SW 1271 (cell line): Measurements from ENCODE around the gene HIVEP3.
"Not testable (repeated sequence)": the region's sequence is repeated elsewhere in the genome, so short reads cannot be mapped to it uniquely, and the experiment has no call there.

Experiments used
- DNase-seq, 2 experiments: peaks; one replicate each; lab custom pipeline; 2025; lab: John Stamatoyannopoulos, UW

The HIVEP3 gene

DNA sequence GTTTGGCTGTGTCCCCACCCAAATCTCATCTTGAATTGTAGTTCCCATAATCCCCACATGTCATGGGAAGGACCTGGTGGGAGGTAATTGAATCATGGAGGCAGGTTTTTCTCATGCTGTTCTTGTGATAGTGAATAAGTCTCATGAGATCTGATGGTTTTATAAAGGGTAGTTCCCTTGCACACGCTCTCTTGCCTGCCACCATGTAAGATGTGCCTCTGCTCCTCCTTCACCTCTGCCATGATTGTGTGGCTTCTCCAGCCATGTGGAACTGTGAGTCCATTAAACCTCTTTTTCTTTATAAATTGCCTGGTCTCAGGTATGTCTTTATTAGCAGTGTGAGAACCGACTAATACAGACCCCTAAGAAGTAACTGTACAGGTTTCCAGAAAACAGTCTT lies 2.5 kb upstream of the HIVEP3 start:
- not testable (repeated sequence) for DNase-seq

DNA sequence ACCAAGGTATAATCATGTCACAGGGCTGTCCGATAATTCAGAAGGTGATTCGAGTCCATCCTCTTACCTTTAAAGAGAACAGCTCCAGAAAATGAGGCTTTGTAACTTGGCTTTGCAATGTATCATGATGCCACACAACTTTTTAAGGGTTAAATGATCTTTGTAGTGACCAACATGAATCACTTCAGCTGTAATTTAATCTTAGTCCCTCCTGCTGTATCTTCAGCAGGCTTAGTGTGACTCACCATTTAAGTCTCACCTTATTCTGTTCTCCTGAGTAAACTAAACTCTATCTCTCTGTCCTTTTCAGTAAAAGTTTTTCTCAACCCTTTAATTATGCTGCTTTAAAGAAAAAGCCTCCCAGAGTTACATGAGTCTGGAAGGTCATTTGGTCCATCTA lies 1.9 kb upstream of the HIVEP3 start:
- peak in 1 of 2 experiments; percentile 38 for DNase-seq

DNA sequence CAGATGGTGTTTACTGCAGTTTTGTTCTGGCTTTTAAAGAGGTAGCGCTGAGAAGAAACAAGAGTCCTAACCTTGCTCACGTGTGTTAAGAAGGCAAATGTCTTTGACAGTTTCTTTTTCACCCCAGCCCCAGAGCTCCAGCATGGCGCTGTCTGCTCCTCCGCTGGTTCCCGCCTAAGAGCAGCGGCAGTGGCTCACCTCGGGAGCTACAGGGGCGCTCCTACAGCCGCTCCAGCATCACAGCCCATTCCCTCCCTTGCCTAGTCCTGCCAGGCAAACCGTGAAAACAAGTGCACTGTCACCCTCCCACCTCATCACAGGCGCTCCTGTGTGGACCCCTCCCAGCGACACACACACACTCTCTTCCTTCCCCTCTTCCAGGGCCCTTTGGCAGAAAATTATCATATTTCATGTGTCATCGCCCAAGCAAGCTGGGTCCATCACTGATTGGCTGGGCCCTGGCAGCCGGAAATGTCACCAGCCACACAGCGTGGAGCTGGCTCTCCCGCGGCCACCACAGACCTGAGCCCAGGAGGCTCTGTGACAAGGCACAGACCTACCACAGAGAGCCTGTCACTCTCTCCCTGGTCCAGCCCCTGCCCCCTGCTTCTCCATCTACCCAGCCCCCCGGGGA lies 1.2 kb upstream of the HIVEP3 start:
- no peak for DNase-seq

DNA sequence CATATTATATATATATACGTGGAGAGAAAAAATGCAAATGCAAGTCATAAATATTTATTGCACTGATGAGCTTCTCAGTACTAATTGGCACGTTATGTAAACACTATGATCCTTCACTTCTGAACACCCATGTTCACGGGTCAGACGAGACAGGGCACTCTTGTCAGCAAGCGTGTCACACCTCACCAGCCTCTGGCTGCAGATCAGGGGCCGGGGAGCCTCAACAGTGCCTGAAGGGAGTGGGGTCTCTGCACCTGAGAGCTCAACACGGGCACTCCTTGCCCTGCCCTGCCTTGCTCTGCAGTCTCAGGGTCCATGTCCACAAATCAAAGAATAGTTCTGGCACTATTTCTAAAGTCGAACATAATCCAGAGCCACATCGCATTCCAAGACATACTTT lies 409 bp upstream of the HIVEP3 start:
- DNase-seq = no peak

DNA sequence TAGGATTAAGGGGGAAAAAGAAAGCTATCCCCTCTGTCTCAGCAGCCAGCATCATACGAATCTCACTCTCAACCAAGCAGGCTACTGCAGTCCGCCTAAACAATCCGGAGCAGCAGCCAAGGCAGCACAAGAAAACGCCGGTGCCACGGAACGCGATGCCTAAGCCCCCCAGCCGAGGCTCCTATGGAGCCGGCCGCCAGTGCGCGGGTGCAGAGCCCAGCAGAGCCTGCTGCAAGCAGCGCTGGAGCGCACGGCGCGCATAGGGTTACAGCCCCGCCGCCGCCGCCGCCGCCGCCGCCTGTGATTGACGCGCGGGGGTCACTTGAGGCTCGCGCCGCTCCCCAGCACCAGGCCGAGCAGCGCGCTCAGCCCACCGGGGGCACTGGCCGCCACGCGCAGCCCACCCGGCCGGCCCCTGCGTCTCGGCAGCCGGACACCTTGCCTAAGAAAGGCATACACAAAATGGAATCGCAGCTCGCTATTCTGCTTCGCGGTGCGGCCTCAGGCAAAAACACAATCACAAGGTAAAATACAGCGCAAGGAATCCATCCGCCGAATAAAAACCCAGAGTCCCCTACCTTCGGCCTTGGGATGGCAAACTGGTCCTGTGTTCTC lies 780 bp downstream of the HIVEP3 start:
- DNase-seq = peak in 1 of 2 experiments; percentile 8

DNA sequence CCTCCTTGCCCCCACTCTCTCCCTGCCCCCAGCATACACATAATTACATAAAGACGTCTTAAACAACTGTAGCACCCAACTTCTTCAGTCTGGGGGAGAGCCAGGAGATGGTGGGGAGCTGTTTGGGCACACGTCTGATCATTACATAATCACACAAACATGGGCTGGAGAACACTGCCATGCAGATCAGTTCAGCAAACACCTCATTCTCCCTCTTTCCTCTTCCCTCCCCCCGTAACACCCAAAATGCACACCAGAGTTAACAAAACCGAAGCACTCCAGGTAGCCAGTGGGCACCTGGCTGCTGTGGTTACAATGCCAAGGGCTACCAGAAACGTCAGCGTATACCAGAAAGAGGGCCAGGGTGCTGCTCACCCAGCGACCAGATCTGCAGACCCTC lies 1.6 kb downstream of the HIVEP3 start:
- DNase-seq = no peak

DNA sequence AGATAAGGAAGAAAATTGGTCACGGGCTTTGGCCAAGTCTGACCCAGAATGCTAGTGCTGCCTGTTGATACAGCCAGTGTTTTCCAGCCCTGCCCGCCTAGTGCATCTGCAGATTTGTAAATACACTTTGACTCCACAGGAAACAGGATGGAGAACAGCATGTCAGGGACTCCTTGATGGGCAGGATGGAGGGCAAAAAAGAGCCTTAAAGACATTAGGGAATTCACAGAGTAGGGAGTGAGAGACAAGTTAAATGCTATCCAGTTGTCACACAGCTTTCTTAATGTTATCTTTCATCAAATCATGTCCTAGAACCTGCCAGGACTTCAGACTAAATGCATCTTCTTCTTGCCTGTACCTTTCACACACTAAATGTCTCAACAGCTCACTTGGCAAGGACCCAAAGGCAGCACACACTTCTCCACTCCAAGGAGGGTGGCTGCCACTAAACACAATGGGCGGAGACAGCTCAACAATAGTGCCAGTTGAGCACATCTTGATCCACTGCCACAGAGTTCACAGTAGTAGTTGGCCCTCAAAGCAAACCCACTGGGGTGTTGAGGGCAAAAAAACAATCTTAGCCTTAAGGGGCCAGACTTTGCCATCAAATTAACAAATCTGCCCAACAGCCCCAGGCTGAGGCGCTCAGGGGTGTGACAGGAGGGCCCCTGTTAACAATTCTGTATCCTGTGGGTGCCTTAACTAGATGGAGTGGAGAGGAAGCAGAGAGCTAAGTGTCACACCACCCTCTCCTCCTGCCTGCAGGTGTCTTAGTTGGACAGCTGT lies 2.7 kb downstream of the HIVEP3 start:
- DNase-seq = no peak

DNA sequence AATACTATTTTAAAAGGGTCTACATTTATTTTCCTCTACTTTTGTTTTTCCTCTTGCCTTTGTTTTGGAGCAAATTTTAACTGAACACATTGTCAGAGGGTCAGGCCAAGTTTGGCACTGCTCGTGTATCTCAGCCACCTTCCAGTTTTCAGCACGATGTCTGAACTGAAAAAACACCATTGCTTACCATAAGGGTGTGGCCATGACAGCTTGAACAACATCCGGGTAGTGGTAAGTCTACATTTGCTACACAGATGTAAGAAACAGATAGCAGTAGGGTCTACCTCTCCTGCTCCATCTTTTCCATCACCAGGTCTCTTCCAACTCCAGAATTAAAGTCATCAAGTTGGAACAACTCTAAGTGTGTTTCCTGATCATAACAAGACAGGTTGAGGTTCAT lies 4.2 kb downstream of the HIVEP3 start:
- DNase-seq = no peak

DNA sequence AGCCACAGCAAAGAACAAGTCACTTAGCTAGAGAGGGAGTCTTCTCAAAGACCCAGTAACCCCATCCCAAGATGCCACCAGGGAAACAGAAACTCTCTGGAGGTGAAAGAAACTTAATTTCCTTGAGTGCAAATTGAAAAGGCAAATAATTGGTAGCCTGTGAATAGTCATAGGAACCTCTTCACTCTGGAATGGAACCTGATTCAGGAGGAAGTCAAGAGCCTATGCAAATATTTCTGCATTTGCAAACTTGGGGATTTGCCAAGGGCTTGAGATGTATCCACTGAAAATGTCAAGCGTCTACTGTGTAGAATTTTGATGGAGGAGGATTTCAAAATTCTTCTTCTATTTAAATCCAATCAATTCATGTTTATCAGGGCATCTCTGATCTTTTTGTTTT lies 5.7 kb downstream of the HIVEP3 start:
- DNase-seq = no peak

DNA sequence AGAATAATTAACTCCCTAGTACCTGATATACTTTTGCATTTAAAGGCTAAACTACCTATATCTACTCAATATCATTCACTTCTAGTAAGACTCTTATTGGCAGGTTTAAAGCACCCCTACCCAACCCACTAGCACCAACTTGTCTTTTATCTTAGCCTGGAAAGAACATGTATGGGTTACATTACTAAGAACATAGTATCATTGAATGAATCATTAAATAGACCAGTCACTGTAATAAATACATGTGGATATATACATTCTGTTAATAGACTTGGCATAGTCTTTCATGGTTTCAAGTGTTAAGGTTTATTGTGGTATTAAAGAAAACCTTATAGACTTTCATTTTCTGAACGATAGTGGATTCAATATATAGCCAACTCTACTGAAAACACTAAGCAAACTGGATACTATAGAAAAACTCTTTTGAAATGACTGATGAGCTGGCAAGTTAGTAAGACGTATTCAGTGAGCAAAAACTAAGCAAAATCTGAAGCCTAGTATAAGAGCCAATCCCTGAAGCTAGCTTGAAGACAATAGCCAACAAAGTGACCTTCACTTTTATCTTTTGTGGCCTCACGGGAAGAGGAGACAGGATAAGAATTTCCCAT lies 10.3 kb downstream of the HIVEP3 start:
- no peak for DNase-seq

DNA sequence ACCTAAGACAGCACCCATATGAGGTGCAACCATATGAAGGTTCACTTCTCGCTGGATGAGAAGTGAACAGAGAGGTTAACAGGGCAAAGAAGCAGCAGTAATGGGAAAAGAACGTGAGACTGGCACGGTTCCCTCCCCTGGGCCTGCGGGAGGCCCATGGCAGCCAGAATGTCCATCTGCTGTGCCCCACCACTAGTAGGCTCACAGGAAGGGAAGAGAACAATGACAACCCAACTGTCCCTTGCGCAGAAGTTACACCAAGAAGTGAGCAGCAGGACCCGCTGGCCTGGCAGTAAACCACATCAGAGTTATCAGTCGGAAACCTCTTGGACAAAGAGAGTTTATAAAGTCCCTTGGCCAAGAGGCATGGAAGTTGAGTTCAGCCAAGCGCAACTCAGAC lies 11.3 kb downstream of the HIVEP3 start:
- no peak for DNase-seq

DNA sequence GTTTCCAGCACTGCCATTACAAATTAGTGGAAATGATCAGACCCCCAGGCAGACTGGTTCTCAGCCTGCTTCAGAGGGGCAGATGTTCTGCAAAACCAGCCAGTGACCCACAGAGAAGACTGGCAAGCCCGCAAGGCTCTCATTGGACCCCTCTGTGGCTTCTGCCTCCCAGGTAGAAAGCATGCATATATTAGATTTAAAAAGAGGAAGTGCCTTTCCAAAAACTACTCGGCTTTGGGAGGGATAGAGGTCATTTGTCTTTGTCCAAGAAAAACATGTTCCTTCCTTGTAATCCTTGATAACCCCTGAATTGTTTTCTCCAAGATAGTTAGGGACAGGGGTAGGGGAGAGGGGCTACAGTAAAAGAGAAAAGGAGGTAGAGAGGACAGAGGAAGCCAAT lies 11.8 kb downstream of the HIVEP3 start:
- no peak for DNase-seq

DNA sequence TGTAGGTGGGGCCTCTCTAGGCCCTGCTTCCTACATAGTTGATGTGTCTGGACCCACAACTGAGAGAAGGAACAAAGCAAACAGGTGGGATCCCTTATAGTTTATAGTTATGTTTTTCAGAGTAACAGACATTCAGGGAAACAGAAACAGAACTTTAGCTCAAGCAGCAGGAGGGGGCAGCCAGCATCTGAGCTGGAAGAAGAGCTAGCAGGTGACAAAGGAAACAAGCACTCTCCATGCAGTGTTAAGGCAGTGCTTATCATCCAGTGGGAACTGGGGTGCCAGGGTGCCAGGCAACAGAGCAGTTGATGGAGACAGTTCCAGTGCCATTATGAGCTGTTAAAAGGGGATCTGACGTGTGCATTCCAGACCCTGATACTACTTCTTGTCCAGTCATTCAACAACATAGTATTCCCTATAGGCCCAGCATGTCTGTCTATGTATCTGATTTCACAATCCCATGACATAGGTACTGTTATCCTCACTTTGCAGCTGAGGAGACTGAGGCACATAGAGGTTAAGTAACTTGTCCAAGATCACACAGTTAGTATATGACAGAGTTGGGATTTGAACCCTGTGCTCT lies 13.5 kb downstream of the HIVEP3 start:
- no peak for DNase-seq

DNA sequence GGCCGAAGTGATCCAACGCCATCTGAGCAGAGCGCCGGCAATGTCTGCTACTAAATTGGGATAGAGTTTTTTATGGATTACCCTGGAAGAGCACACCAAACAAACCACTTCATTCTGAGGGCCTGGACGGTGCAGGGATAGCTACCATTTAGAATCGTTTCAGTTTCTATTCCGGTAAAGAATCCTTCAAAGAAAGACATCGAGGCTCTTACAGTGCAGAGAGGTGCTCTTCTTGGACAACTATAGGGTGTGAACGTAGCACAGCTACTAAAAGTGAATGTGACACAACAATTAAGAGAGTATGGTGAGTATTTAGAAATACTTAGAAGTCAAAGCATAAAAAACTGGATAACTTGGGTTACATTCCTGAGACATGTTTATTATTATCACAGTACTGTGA lies 16.1 kb downstream of the HIVEP3 start:
- no peak for DNase-seq

DNA sequence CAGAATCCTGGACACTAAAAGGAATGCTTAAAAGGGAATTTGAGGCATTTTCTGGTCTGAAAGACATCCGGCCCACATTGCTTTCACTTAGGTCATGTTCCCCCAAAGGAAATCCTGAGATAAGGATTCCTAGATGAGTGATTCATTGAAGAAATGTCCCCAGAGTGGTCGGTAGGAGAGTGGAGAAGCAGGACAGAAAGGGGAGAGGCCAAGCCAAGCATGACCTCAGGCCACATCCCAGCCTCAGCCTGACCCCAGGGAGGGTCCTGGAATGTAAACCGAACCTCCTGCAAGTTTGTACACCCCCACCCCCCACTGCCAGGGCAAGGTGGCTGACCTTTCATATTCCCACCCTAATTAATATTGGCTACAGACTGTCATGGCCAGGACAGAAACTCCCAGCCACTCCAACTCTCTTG lies 16.6 kb downstream of the HIVEP3 start:
- peak; percentile 46 to 74 for DNase-seq

DNA sequence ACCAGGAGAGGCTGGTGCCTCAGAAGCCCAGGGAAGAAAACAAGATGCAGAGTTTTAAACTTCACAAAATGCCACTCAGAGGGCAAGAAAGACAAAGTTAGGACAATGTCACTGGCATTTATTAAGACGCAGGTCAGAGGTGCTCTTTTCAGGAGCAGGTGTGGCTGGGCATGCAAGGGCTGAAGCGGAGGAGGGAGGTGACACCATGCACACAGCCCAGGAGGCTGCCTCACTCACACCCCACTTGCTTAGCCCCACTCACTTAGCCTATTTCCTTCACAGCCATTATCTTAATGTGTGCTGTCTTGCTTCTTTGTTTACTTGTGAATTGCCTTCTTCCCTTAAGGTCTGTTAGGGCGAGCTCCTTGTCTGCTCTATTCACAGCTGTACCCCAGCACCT lies 17.2 kb downstream of the HIVEP3 start:
- DNase-seq = peak in 1 of 2 experiments; percentile 34

DNA sequence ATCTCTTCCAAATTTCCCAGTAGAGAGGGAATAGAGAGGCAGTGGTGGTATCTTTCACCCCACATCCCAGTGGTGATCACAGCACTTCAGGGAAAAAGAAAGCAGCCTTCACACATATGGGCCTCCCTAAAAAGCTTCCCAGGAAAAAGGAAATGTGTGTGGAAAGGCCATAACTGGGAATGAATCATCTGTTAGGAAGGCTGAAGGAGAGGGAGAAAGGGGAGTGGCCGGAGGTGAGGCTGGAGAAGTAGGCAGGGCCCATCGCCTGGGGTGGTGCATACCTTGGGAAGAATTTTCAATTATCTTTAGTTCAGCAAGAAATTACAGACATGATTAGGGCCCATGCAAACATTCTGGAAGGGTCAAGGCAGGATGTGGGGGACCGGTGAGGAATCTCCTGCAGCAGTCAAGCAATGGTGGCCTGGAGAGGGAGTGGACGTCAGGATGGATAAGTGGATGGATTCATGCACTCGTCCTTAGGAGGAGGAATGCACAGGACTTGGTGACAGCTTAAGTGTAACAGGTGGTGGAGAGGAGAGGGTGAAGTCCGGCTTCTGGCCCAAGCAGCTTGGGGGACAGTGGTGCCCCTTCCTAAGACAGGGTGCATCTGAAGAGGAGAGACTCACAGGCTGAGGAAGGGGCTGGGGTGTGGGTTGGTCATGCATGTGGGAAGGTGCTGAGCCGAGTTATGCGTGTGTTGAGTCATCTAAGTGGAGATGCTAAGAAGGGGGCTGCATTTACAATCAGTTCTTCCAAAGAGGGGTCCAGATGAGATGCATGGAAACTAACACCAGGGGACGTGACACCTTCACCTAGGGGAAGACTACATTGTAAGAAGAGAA lies 17.9 kb downstream of the HIVEP3 start:
- peak; percentile 30 to 80 for DNase-seq

DNA sequence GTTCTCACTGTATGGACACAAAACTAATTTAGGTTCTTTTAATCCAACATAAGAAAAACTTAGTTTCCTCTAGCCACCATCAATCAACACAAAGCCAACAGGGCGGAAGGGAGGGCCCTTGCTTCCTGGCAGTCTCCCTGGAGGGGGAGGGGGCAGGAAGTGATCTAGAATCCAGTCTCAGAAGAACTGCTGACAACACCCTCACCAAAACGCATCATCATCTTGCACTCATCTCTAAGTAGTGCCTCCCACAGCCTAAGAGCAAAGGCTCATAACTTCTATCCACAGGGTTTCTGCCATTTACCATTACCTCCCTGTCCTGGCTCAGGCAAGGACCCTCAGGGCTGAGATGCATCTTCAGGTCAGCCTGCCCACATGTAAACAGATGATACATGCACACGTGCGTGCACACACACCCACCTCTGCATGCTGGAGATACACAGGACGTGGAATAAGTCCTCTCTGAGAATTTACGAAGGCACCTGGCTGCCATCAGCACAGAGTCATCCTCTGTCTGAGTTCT lies 20.5 kb downstream of the HIVEP3 start:
- peak in 1 of 2 experiments; percentile 22 for DNase-seq

DNA sequence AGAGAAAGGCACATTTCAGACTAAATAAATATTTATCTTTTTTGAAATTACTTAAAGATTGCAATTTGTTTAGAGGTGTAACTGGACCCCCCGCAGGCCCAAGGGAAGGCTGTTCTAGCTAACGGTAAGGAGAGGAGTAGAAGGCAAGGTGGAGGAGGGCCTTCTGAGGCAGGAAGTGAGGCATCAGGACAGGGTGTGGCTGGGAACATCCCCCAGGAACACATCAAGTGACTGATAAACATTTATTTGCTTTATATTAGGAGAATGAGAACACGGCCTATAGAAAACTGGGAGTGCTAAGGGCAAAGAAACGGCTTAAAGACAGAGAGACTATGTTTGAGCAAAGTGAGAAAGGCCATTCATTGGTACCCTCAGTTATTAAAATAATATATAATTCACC lies 23.2 kb downstream of the HIVEP3 start:
- DNase-seq = peak in 1 of 2 experiments; percentile 6

DNA sequence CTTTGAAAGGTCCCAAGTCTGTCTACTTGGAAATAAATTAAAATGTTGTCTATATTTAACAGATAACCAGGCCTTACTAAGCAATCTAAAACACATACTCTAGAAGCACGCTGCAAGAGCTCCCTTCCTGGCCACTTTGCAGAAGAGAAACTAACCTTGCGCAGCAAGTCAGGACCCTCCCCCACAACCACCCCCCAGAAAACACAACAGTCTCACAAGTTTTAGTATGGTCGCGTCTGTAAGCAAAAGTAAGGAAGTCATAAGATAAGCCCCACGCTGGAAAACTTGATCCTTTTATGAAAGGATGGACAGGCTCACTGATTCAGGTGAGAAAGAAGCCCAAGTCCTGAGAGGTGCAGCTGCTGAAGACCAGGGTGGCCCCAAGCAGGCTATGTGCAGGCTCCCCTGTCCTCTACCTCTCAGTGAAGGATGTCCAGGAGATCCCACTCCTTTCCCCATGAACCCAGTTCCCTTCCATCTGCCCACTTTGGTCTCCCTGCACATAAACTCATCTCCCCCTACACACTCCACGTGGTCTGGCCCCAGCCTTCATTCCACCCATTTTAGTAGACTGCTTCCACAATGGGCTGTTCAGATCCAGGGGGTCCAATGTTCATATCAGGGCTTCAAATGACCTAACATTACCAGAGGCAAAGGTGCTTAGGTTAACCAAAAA lies 23.8 kb downstream of the HIVEP3 start:
- DNase-seq = no peak
